ENCODE data around the gene SH2D4B.

The SH2D4B gene

DNA sequence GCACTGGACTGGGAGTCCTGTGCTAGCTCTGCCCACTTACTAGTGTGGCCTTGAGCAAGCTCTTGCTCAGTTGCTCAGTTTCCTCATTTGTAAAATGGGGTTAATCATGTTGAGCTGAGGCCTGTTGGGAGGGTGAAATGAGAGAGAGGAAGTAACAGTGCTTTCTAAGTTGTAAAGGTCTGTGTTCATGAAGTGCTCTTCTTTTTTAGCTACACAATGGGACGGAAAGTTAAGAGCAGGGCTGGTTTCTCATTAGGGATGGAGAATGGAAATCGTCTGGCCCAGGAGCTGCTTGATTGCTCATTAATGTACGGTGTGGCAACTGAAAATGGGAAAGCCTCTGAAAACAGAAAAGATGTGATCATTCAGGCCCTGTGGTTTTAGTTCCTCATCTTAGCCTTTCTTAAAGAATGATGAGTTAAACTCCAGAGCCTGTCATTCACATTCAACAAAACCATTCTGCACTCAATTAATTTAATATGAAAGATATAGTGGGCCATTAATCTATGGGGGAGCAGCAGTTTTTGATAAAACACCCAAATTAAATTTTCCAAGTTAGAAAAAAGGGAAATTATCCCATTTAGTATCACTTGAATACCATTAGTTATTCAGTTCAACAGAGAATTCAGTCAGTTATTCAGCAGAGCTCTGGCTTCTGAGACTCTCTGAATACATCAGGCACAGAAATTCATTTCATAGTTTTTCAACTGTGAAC, 60.5 kb downstream of the SH2D4B start:
- no peak for DNase-seq

DNA sequence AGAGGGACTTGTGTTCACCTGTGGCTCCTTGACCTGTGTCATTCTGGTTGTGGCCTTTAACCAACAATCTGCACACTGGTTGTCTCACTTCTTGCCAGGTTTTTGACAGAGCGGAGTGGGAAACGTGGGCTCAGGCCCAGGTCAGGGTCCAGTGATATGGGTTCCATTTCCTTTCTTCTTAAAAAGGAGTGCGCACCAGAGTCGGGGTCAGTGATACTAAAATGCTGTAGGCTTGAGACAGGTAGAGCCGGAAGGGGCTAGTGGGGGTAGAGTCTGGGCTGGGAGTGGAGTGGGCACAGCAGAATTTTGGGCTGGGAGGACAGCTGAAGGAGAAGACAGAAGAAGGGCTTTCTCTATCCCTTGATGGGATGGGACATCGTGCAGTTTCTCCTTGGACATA, 61.2 kb downstream of the SH2D4B start:
- DNase-seq, result no peak

DNA sequence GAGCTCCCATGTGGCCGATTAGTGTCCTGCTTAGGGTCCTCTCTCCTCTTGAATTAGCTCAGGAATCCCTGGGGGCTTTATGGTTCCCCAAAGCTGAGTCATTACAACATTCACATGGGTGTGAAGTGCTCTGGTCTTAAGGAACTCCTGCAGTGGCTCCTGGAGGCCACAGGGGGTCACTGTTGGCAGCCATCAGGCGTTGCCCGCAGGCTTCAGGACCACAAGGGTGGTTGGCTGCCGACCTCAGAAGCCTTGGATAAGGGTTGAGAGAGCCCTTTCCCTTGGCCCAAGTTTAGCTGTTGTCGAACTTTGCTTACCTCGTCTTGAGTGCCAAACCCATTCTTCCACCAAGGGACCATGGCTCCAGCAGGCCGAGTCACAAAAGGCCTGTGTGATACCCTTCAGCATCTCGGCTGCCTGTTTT, 61.7 kb downstream of the SH2D4B start:
- DNase-seq, result peak; percentile 23 to 43

DNA sequence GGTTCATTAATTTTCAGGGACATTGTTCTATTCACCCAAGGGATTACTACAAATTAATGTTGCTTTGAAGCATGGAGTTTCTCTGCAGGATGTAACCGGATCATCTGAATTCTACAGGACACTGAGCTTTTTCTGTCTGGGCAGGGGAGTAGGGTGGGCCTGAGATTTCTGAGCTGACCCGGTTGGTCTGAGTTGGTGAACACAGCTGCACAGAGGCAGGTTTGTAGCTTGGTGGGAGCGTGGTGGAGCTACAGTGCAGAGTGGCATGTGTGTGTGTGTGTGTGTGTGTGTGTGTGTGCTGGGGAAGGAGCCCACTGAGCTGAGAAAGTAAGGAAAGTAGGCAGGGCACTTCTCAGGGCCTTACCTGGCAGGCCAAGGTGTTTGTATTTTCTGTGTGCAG, 62.6 kb downstream of the SH2D4B start:
- DNase-seq, result no peak

DNA sequence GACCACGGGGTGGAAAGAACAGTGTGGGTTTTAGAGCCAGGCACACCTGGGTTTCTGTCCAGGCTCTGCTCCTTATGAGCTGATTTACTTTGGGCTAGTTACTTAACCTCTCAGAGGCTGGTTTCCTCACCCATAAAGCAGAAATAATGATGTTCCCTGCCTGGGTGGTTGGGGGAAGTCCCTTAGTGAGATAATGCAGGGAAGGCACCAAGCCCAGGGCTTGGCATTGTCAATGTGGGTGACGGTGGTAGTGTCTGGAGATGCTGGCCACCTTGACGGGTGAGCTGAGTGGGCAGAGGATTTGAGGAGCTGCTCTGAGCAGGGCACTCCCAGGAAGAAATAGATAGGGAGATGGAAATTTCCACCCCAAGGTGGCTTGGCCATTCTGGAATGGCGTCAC, 65.2 kb downstream of the SH2D4B start:
- no peak for DNase-seq

DNA sequence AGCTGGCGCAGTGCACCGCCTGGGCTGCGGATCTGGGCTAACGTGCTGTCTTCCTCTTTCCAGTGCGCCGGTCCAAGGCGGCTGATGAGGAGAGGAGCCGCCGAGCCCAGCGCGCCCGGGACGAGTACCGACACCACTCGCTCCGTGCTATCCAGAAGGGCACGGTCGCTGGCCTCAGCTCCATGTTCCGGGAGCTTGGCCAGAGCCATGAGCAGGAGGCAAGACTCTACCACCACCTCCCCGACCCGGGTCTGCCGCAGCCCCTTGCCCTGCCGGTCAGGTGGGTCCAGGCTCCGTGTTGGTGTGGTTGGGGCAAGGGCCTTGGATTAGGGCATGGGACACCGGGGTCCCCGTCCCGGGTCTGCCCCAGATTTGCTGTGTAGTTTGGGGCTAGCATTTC, 65.8 kb downstream of the SH2D4B start:
- no peak for DNase-seq

DNA sequence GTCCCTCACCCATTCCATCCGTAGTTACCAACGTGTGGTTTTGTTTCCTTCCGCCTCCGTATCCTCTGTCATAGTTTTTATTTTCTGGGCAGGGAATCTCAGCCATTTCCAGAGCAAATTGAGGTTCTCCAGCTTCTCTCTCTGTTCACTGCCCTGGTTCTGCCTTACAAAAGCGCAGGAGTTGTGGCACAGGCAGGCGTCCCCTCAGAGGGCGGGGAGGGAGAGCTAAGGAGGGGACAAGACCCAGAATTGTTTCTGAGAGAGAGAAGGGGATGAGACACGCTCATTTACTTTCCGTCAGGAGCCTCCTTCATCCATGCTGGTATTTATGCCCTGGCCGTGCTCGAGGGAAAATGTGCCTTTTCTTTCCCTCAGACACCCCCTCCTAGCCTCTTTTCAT, 71.0 kb downstream of the SH2D4B start:
- DNase-seq, result no peak

DNA sequence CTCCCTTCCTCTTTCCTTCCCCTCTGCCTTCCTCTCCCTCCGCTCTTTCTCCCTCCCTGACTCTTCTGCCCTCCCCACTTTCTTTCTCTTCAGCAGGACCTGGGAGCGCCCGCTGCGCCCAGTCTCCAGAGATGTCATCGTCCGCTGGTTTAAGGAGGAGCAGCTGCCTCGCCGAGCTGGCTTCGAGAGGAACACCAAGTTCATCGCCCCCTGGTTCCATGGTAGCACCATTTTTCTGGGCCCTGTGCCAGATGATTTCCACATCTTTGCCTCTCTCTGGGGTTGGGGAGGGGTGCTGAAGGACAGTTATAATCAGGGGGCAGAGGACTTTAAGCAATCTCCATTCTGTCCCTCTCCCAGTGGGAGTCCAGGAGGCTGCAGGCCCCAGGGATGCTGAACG, 71.6 kb downstream of the SH2D4B start:
- no peak for DNase-seq

DNA sequence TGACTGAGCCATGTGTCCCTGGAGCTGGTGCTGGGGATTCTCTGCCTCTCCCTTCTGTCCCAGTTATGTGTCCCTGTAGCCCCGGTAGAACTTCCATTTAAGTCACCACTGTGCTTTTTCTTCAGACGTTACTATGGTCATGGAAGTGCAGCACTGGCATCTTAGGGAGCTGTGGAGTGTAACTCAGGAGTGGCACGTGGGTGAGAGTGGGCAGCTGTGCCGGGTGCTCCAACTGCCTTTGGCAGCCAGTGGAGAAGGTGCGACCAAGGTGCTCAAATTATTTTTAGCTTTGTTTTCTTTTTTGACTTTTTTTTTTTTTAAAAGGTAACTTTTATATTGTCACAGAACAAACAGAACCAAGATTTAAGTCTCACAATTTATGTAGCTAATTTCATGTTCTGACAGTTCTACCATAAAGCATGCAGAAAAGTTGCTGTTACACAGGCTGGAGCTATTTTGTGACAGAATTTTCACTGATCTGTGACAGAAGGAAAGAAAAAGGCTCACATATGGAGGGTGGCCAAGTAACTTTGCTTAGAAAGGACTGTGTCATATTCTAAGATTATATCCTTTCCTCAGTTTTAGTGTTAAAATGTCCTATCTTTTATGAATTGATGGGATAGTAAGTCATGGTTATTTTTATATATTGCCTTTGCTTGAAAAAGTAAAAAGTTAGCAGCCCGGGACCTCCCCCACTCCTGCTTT, 73.9 kb downstream of the SH2D4B start:
- DNase-seq, result no peak

DNA sequence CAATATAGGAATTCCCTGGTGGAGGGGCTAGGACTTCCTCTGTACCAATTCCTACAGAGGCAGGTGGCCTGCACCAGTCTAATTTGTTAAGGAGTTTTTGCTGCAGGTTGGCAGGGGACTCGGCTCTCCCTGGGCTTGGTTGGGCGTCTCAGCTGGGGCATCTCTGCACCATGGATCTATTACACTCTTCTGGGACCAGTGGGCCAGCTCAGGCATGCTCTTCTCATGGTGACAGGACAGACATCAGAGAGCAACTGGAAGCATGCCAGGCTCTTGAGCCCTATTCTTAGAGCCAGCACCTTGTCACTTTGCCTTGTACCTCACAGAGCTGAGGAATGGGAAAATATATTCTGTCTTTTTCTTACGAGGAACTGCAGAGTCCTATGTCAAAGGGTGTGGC, 74.6 kb downstream of the SH2D4B start:
- no peak for DNase-seq

DNA sequence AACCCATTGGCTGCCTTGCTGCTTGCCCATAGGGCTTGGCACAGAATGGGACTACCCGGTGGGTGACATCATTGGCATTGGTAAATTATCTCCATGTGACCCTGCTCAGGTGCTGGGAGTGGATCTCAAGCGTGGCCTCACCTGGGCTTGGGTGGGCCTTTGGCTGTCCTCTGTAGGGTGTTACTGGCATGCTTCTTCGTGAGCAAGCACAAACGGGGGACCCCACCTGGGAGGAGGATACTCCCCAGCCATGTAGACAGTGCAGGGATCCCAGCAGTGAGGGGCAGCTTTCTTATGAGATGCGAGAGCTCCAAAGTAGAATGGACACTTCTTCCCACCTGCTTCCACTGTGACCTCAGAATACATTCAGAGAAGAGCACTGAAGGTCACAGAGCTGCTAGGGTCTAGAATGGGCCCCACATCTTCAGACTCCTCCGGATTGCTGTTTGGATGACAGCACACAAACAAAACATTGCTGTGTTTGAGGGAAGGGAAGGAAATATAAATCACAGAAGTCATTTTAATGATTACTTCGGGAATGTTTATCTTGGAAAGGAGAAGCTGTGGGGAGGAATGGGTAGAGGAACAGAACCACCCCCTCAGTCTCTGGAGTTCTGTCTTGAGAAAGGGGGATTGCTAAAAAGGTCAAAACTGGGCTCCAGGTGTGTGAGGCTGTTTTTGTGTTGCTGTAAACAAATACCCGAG, 75.9 kb downstream of the SH2D4B start:
- DNase-seq, result no peak

DNA sequence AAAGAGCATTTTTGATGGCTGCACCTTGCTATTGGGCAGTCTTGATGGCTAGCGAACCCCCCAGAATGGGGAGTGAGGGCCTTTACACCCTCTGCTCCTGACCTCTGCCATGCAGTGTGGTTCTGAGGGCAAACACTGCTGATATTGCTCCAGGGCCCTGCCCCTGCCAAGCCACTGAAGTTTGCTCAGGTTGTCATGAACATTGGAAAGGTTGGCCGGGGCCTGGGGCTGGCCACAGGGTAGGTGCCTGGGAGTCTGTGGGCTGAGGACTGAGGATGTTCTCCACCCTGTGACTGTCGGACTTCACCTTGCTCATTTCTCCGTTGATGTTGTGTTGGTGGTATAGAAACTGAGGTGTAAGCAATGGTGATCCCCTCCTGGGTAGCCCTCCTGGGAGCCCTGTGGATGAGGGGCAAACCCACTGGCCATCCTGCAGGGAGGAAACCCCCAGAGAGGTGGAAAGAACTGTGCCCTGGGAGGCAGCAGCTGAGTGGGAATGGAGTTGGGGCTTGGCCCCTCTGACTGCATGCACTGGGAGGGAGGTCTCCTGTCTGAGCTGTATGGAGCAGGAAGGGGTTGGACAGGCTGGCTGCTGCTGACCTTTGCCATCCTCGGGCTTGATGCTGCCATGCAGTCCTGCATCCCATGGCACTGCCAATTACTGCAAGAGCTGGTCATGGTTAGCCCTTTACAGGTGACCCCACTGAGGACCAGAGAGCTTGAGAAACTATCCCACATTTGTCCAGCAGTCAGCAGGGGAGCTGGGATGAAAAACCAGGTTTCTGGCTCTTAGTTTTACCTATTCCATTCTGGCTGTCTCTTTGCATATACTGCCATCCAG, 77.1 kb downstream of the SH2D4B start:
- DNase-seq, result no peak

DNA sequence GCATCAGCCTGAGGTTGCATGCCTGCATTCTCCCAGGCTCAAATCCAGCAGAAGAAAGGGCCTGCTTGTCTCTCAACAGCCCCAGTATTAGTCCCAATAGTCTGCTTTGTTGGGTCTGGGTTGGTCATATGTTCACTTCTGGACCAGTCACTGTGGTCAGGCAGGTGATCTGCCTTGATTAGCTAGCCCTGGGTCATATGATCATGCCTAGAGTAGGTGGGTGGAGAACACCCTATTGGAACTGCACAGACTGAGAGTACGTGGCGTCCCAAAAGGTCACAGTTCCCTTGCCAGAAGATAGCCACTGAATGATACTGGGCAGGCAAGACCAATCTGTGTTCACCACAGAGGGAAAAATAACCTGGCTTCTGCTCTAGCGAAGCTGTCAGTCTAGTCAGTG, 80.1 kb downstream of the SH2D4B start:
- no peak for DNase-seq

DNA sequence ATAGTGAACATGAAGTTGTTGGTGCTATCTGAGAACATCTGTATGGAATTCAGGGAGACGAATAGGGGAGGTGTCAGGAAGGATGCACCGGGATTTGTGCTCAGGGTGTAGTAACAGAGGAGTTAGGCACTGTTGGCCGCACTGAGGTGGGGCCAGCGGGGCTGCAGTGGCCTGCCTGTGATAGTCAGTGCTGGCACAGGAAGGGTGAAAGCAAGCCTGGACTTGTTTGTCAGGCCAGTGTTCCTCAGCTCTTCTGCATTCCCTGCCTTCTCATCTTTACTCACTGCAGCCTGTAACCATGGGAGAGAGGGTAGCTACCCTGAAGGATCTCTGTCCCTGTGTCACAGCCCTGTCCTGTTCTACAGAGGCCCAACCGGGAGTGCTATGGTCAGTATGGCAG, 81.3 kb downstream of the SH2D4B start:
- no peak for DNase-seq

DNA sequence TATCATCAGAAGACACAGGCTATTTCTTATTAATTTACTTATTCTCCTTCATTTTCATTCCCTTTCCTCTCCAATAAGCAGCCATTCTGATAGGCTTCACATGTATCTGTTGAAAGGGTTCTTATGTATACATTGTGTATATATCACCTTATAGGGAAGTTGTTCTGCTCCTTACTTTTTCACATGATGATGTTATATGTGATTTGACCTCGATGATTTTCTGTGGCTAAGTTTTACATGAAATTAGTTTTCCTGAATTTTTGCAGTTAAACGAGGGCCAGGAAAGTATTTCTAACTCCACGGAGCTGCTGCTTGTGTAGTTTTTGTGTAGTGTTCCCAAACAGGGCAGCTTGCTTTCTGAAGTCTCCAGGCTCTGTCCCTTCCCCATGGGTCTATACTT, 84.5 kb downstream of the SH2D4B start:
- no peak for DNase-seq

DNA sequence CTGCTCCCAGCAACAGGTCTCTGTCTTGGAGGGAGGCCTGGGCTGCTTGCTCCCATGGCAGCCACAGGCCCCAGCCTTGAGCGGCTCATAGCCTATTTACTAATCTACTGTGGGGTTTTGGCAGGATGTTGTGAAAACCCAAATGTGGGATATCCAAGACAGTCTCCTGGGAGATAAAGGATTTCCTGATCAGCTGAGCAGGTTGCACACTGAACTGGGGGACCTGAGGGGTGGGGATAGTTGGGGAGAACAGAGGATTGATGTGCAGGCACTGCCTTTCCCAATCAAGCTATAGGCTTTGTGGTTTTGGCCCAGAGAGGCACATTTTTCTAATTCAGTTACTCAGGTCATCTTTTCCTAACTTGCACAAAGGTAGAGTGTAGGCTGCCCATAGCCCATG, 92.6 kb downstream of the SH2D4B start:
- DNase-seq, result no peak

DNA sequence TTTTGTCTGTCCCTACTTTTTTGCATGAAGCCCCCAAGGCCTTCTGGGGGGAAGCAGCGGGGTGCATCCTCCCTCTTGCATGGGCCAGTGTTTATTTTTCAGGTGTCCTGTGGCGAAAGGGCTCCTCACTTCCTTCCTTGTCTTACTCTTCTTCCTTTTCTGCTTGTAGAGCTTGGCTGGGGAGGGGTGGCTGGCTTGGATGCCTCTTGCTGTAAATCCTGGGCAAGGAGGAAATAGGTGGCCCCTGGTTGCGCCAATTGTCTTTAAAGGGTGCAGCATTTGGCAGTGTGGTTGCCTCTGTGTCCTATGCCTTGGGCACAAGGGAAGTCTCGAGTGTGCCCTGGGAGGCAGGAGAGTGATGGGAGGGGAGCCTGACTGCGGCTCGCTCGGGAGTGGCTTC, 95.0 kb downstream of the SH2D4B start:
- no peak for DNase-seq

DNA sequence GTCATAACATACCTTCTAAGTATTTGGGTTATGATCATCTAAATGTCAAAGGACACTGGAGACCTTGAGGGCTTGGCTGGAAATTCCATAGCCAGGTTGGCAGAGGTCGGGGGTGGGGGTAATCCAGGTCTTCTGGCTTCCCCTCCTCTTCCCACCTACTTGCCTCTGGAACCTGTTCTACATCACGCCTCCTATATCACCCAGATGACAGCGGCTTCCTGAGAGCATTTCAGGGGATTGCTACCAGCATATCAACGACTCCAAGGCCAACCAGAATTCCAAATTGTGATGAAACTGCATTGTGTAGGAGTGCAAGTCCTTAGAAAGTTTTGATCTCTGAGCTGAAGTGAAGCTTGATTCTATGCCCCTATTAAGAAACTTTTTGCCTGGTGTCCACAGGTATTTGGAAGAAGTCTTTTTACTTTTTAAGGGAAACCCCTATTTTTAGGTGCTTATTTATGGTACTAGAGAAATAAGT, 95.7 kb downstream of the SH2D4B start:
- DNase-seq, result no peak

DNA sequence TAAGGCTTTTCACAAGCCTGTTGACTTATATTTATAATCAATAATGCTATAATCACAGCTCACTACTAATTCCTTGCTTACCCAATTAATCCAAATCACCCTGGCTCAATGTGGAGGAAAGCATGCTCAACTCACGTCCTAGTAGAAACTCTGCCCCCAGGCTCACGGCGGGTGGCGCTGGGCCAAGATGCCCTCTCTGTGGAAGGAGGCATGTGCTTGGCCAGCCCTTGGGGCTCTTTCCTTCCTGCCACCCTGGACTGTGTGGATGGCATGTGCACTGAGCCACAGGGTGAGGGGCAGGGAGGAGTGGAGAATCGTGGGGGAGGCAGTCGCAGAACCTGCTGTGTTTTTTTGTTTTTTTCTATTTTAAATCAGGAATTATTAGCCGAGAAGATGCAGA, 96.2 kb downstream of the SH2D4B start:
- no peak for DNase-seq

DNA sequence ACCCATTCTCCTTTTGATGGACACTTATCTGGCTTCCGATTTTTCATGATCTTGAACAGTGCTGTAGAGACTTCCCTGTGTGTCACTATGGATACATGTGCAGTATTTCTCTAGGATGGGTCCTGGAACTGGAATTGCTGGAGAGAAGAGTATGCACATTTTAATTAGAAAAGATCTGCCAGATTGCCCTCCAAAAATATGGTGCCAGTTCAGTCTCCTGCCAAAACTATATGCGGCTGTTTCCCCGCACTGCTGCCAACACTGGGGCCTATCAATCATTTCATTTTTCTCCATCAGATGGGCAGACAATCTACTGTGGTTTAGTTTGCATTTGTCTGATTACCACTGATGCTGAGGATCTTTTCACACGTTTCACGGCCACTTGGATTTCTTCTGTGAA, 105.0 kb downstream of the SH2D4B start:
- DNase-seq, result no peak

DNA sequence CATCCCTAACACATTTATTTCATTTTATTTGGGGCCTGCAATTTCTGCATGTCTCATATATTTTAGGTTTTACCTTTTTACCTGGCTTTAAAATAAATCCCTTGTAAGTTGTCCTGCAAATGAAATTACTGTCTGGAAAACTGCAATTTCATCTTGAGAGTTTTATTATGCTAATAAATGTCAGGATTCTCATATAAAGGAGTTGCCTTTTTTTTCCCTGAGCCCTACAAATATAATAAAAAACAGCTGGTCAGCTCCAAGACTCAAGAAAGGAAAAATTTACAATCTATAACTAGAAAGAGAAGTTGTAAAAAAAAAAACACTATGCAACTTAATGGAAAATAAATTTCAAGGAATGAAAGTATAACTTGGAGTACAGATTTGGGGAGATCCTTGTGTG, 108.7 kb downstream of the SH2D4B start:
- no peak for DNase-seq

DNA sequence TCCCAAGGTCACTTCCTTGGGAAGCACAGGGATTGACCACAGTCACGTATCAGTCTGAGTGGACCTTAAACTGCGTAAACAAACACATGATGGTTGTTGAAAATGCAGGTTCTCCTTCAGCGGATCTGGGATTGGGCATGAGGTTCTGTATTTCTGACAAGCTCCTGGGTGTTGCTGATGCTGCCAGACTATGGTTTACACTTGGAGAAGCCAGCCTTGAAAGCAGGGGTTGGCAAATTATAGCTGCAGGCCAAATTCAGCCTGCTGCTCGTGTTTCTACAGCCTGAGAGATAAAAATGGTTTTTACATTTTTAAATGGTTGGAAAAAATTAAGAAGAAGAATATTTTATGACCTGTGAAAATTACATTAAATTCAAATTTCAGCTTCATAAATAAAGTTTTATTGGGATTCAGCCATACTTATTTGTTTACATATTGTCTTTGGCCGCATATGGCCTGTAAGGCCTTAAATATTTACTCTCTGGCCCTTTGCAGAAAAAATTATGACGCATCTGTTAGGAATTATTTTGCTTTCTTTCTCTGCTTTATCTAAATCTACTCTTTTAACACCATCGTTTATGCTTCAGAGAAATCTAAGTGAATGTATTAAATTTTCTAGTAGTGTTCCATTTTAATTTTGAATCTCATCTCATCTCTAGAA, 109.6 kb downstream of the SH2D4B start:
- DNase-seq, result no peak

DNA sequence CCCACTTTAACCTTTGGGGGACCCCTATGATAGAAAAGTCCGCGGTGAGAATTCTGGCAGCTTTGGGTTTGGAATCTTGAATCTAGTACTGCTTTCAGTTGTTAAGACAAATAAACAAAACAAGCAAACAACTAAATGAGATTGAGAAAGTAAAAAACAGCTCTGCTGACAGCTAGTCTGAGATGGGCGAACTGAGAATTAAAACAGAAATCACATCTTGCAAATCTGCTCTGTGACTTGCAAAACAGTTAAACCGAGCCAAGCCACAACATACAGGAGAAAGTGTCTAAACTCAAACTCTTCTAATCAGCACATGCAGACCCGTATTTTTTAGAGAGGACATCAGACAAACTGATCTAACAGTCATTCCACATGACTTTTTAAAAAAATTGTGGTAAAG, 110.4 kb downstream of the SH2D4B start:
- DNase-seq, result no peak

Data from activated CD4-positive, alpha-beta T cell treated with anti-CD3 and anti-CD28 coated beads, Interleukin-2, amount 50 U/mL, for 48 hours (primary cell).